VCaP (cell line): Measurements from ENCODE around the gene PCSK7.

ENCODE experiments used
- H3K27ac ChIP-seq: fragments of 450-650 bp; 2 replicates; pipeline ENCODE4 v1.5.1; 2017
- CTCF ChIP-seq: fragments of 450-650 bp; conservative IDR thresholded peaks from 2 replicates; pipeline ENCODE4 v1.5.1; 2017; ENCODE audit warnings: mild to moderate bottlenecking, moderate library complexity

PCSK7 gene

DNA sequence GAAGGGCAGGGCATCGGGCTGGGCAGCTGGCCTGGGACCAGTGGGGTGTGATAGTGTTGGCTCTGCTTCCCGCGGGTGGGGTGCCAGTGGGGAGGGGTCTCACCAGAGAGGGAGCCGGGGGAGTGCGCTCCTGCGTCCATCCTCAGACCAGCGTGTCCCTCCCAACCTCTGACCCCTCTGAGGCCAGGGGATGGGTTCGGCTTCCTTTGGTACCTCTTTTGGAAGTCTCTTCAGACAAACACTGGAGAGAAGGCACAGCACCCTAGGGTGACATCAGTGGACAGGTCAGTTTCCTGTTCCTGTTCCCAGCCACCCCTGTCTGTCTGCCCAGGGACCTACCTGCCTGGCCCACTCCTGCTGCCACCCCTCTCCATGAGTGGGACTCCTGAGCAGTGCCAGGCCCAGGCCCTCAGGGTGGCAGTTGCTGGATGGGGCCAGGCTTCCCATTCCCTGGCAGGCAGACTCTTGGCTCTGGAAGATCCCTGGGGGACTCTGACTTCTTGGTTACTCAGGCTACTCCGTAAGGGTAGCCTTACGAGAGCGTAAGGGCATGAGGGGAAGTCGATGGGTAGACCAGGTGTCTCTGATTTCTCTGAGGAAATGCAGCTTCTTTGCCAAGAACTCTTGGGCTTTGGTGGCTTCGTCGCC, 30.1 kb downstream of the PCSK7 start:
- no peak for TF ChIP-seq CTCF
- H3K27ac ChIP-seq: no peak overlapping the region

DNA sequence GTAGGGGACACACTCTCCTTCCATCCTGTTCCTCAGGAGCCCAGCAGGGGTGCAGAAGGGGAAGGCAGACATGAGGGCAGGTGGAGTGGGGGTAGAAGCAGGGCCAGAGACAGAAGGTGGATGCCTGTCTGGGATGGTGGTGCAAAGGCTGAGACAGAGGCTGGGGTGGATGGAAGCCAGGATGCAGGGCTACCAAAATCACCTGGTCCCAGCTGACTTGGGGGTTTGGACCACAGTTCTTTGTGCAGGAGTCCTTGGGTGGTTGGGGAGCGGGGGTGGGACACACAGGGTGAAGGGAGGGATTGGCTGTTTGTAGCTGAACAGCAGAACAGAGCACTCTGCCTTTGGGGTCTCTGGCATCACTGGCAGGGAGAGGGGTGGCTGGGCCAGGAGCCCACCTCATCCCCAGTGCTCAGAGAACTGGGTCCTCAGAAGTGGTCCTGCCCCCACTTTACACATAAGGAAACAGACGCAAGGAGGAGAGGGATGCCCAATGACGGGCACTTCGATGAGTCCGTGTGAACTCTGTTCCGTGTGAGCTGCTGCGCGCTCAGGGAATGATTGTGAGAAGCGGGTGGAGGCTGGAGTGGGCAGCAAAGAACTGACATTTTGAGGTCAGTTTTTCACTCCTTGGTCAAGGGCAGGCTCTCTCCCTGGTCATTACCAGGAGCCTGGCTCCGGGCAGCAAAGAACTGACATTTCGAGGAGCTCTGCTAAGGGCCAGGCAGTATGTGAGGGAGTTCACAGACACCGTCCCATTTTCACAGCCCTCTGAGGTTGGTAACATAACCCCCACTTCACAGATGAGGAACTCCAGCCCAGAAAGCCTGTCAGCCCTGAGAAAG, 30.8 kb downstream of the PCSK7 start:
- TF ChIP-seq CTCF: no peak
- no peak overlapping the region for H3K27ac ChIP-seq

- TF ChIP-seq CTCF: no peak
- no peak overlapping the region for H3K27ac ChIP-seq
These were observed 31.7 kb downstream of the PCSK7 start for GRCh38 chr11:117199916-117200812.

DNA sequence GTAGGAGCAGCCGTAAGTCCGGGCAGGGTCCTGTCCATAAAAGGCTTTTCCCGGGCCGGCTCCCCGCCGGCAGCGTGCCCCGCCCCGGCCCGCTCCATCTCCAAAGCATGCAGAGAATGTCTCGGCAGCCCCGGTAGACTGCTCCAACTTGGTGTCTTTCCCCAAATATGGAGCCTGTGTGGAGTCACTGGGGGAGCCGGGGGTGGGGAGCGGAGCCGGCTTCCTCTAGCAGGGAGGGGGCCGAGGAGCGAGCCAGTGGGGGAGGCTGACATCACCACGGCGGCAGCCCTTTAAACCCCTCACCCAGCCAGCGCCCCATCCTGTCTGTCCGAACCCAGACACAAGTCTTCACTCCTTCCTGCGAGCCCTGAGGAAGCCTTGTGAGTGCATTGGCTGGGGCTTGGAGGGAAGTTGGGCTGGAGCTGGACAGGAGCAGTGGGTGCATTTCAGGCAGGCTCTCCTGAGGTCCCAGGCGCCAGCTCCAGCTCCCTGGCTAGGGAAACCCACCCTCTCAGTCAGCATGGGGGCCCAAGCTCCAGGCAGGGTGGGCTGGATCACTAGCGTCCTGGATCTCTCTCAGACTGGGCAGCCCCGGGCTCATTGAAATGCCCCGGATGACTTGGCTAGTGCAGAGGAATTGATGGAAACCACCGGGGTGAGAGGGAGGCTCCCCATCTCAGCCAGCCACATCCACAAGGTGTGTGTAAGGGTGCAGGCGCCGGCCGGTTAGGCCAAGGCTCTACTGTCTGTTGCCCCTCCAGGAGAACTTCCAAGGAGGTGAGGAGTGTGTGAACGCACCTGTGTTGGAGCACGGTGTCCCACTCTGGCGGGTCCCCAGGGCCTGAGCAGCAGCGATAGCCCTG, 32.6 kb downstream of the PCSK7 start, which contains the start of gene TAGLN:
TAGLN (plus strand) TSS at position 318 of the 863 bp plus-strand sequence. CDS start 3,644 bp downstream, outside the sequence.
- no peak for TF ChIP-seq CTCF
- H3K27ac ChIP-seq: peak within 1 kb of the TSS; percentile 41; the same call in 1 of the 2 replicates

DNA sequence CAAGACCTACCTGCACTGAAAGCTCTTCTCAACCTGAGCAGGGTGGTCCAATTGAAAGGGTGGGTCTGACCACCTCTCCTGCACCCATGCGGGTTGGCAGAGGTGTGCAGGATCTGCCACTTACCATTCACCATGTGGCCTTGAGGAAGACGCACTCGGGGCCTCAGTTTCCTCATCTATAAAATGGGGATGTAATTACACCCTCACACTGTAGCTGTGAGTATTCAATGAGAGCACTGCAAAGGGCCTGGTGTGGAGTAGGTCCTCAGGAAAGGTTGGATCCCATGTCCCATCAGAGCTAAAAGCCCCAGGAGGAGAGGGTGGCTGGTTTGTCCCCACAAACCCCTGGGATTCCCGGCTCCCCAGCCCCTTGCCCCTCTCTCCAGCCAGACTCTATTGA, 33.3 kb downstream of the PCSK7 start:
- no peak for TF ChIP-seq CTCF
- H3K27ac ChIP-seq: no peak overlapping the region

- H3K27ac ChIP-seq: peak overlapping the region; percentile 41
- peak; percentile 56 for TF ChIP-seq CTCF
These were observed 34.1 kb downstream of the PCSK7 start for GRCh38 chr11:117197516-117198456.
